Mucosa of descending colon (tissue), 3 donors: ENCODE results near the gene WDR73. TPM values are rescaled to one million over a fixed set of nuclear protein-coding genes. Genes with fewer than 3 reads are reported as not detected.
"Not testable (repeated sequence)": the region's sequence is repeated elsewhere in the genome, so short reads cannot be mapped to it uniquely, and the experiment has no call there.

Source experiments
- ATAC-seq: fragments of 200-7000 bp; cut with Tn5 transposase; one replicate; pipeline ENCODE4 v1.9.1; 2020; ENCODE audit warnings: mild to moderate bottlenecking, moderate library complexity
- DNase-seq, 3 donors: peaks; one replicate each; pipeline ENCODE4 v3.0.0-alpha.2; 2020
- H3K36me3 ChIP-seq: fragments of 200-600 bp; one replicate; pipeline ENCODE4 v1.8.0; 2021; ENCODE audit warnings: low read depth, mild to moderate bottlenecking
- H3K4me1 ChIP-seq: fragments of 200-600 bp; one replicate; pipeline ENCODE4 v1.8.0; 2021; ENCODE audit warnings: low read depth, mild to moderate bottlenecking
- H3K4me3 ChIP-seq: fragments of 200-600 bp; one replicate; pipeline ENCODE4 v1.8.0; 2021; ENCODE audit warnings: mild to moderate bottlenecking
- H3K9me3 ChIP-seq: fragments of 200-600 bp; one replicate; pipeline ENCODE4 v1.8.0; 2021; ENCODE audit warnings: mild to moderate bottlenecking
- intact Hi-C, 2 donors: fragments of 100-400 bp; cut with DNase I in 1 of 2; cut with micrococcal nuclease in 1 of 2; formaldehyde crosslinking; loops; one replicate each; pipeline versions ENCODE4 v1.11.0 to v1.11.1; 2022; cut with DNase I, micrococcal nuclease
- total RNA-seq, 3 donors: library from RNA; stranded (reverse); fragmentation: NEBNext Ultra II Directional in 2 of 3; extraction: Animal tissue kit (Norgen Biotek cat#: 25700) in 2 of 3; gene quantifications; one replicate each; pipeline versions ENCODE4 v1.2.1 to v1.2.4, GENCODE V29; 2021 to 2023
- TF ChIP-seq, protein P1 (sequence below): fragments of 200-600 bp; IDR thresholded peaks from one replicate; pipeline ENCODE4 v1.8.0; 2022; ENCODE audit warnings: antibody characterized with exemption, mild to moderate bottlenecking
- donor health status: DM: no; HTN: no; CAD: no; lungs with moderate emphysema.
- donor health status: DM: no; HTN: no; CAD: no.
- donor health status: DM: no; HTN: yes; CAD: no.

WDR73 gene
- total RNA-seq, 3 donors from 2014 or later: 18.2 to 27.1 (median 24.9) TPM

DNA sequence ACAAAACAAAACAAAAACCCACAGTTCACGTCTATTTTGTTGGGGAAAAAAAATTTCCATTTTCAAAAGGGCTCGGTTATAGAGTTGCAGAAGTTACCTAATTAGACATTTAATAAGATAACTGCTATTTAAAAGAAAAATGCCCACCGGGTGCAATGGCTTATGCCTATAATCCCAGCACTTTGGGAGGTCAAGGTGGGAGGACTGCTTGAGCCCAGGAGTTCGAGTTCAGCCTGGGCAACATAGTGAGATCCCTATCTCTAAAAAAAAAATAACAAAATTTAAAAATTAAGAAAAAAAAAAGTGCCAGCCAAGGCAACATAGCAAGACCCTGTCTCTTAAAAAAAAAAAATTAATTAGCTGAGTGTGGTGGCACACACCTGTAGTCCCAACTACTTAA lies 42.7 kb upstream of the WDR73 start:
- H3K9me3 ChIP-seq: no peaks in the 10 kb centered on the region
- ATAC-seq (no peak), DNase-seq (no peak)
- H3K4me3 ChIP-seq: no peak overlapping the region
- intact Hi-C loops: no loop called here
- TF ChIP-seq, protein P1, sequence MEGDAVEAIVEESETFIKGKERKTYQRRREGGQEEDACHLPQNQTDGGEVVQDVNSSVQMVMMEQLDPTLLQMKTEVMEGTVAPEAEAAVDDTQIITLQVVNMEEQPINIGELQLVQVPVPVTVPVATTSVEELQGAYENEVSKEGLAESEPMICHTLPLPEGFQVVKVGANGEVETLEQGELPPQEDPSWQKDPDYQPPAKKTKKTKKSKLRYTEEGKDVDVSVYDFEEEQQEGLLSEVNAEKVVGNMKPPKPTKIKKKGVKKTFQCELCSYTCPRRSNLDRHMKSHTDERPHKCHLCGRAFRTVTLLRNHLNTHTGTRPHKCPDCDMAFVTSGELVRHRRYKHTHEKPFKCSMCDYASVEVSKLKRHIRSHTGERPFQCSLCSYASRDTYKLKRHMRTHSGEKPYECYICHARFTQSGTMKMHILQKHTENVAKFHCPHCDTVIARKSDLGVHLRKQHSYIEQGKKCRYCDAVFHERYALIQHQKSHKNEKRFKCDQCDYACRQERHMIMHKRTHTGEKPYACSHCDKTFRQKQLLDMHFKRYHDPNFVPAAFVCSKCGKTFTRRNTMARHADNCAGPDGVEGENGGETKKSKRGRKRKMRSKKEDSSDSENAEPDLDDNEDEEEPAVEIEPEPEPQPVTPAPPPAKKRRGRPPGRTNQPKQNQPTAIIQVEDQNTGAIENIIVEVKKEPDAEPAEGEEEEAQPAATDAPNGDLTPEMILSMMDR: no peak
- no peaks in the 10 kb centered on the region for H3K4me1 ChIP-seq
- no peaks in the 10 kb centered on the region for H3K36me3 ChIP-seq

DNA sequence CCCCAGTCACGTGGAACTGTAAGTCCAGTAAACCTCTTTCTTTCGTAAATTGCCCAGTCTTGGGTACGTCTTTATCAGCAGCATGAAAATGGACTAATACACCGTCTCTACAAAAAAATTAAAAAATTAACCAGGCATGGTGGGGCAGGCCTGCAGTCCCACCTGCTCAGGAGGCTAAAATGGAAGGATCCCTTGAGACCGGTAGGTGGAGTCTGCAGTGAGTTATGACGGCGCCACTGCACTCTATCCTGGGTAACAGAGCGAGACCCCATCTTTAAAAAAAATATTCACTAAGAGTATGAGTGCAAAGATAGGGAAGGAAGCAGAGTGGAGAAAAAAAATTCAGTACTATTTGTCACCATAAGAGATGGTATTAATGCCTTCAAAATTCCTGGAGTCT lies 36.3 kb upstream of the WDR73 start:
- intact Hi-C loops: no loop called here

DNA sequence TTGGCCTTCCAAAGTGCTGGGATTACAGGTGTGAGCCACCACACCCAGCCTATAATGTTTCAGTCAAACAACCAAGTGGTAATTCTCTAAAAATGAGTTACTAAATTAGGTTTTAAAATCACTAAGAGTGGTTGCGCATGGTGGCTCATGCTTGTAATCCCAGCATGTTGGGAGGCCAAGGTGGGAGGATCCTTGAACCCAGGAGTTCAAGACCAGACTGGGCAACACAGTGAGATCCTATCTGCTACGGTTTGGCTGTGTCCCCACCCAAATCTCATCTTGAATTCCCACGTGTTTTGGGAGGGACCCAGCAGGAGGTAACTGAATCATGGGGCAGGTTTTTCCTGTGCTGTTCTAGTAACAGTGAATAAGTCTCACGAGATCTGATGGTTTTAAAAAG lies 35.8 kb upstream of the WDR73 start:
- H3K9me3 ChIP-seq: no peaks in the 10 kb centered on the region
- TF ChIP-seq, protein P1: no peak
- no peak overlapping the region for H3K4me3 ChIP-seq
- no peak for ATAC-seq
- no peaks in the 10 kb centered on the region for H3K4me1 ChIP-seq
- no peak for DNase-seq
- intact Hi-C loops: no loop called here
- H3K36me3 ChIP-seq: peaks cover 4% of the 10 kb centered on the region

More for the DNA sequence above, 36.3 kb upstream of the WDR73 start:
- peaks cover 4% of the 10 kb centered on the region for H3K36me3 ChIP-seq
- TF ChIP-seq, protein P1: no peak
- H3K4me1 ChIP-seq: no peaks in the 10 kb centered on the region
- no peak overlapping the region for H3K4me3 ChIP-seq
- no peaks in the 10 kb centered on the region for H3K9me3 ChIP-seq
- ATAC-seq (no peak), DNase-seq (no peak)

DNA sequence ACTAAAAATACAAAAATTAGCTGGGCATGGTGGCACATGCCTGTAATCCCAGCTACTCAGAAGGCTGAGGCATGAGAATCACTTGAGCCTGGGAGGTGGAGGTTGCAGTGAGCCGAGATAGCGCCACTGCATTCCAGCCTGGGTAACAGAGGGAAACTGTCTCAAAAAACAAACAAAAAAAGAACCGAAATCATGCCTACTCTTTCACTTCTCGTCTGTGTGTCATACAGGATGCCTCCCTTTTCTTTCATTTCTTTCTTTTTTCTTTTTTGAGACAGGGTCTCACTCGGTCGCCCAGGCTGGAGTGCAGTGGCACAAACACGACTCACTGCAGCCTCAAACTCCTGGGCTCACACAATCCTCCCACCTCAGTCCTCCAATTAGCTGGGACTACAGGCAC lies 32.4 kb upstream of the WDR73 start:
- H3K36me3 ChIP-seq, H3K4me1 ChIP-seq: not testable (repeated sequence)

DNA sequence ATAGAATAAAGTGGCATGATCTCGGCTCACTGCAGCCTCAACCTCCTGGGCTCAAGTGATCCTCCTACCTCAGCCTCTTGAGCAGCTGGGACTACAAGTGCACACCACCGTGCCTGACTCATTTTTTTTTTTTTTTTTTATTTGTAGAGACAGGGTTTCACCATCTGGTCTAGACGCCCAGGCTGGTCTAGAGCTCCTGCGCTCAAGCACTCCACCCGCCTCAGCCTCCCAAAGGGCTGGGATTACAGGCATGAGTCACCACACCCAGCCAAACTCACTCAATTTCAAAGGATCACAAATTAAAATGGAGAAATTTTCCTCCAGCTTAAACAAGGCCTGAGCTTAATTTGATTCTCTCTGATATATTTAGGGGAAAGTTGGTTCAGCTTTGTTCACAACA lies 31.2 kb upstream of the WDR73 start:
- Histone ChIP-seq H3K36me3 (peaks cover 4% of the 10 kb centered on the region), H3K9me3 (no peaks in the 10 kb centered on the region), H3K4me3 (no peak overlapping the region), H3K4me1 (no peaks in the 10 kb centered on the region)
- no peak for DNase-seq
- peak; percentile 35 for ATAC-seq
- intact Hi-C loops: no loop called here
- TF ChIP-seq, protein P1: no peak

More for the DNA sequence above, 32.4 kb upstream of the WDR73 start:
- ATAC-seq, DNase-seq, H3K9me3 ChIP-seq, intact Hi-C loops, H3K4me3 ChIP-seq: not testable (repeated sequence)

DNA sequence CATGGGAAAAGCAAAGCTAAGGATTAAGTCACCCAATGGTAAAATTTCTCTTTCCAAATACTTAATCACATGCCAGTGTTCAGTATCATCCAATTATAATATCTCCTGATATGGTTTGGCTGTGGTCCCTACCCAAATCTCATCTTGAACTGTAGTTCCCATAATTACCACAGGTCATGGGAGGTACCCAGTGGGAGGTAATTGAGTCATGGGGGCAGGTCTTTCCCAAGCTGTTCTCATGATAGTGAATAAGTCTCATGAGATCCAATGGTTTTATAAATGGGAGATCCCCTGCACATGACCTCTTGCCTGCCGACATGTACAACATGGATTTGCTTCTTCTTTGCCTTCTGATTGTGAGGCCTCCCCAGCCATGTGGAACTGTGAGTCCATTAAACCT lies 30.0 kb upstream of the WDR73 start:
- Histone ChIP-seq H3K9me3 (no peaks in the 10 kb centered on the region), H3K4me1 (no peaks in the 10 kb centered on the region), H3K36me3 (peaks cover 4% of the 10 kb centered on the region), H3K4me3 (no peak overlapping the region)
- intact Hi-C loops: no loop called here
- DNase-seq (no peak), ATAC-seq (no peak)
- TF ChIP-seq, protein P1: no peak
